Hematopoietic multipotent progenitor cell treated with erythropoietin and hydrocortisone succinate and interleukin-3 and kit ligand, for 4 days (in vitro differentiated cells): ENCODE measurements around the gene GALNTL6.

Experiments used
- DNase-seq: peaks from one replicate; pipeline ENCODE4 v3.0.0-alpha.2; 2015

The GALNTL6 gene

DNA sequence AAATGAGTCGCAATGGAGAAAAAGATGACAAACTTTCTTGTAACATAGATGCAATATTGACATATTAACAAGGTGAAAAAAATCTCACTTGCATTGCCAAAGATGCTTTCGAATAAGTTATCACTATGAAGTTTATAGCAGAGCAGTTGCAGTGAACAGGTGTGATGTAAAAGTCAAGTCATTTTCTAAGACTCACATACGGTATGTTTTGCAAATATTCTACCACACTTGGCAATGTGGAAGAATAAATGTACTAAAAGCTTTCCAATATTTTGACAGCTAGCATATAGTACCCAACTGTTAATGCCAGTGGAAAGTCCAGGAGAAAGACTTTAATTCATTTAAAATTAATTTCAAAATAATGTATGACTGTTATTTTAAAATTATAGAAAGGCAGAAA lies 76.5 kb downstream of the GALNTL6 start:
- no peak for DNase-seq

DNA sequence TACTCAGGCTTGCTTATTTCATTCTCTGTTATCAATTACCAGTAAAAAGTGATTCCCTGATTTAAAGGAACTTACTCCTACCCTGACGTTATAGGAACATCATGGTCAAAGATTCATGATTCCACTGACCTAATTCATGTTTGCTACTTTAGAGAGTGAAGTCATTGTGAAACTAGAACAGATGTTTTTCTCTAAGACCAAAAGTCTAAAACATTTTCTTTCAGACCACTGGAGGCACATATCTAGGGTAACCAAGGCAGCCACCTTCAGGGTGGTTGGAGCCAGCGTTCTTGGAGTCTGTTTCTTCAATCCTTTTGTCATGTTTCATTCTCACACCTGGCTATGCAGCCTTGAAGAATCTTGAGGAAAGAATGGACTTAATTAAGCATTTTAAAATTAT lies 77.8 kb downstream of the GALNTL6 start:
- DNase-seq = no peak

DNA sequence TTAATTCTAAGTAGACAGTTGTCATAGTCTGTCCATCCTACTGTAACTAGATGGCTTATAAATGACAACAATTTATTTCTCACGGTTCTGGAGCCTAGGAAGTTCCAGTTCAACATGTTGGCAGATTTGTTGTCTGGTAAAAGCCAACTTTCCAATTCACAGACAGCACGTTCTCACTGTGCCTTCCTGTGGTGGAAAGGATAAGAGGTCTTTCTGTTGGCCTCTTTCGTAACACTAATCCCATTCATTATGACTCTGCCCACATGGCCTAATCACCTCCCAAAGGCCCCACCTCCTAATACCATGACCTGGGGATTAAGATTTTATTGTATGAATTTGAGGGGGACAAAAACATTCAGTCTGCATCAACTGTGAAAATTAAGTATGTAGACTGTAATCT lies 83.2 kb downstream of the GALNTL6 start:
- no peak for DNase-seq

DNA sequence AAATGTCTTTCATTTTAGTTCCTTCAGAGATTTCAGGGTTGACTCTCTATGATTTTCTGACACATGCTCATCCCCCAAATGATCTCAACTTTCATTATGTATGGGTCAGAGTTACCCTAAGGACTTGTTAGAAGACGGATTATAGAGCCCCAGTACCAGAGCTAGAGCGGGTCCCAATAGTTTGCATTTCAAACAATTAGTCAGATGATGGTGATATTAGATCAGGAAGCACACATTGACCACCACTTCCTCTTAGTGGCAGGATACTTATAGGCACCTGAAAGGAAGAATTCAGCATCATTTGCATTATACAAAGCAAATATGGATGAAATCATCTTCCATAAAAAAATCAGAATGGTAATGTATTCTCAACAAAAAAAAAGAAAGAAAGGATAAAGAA lies 106.1 kb downstream of the GALNTL6 start:
- peak; percentile 5 for DNase-seq

DNA sequence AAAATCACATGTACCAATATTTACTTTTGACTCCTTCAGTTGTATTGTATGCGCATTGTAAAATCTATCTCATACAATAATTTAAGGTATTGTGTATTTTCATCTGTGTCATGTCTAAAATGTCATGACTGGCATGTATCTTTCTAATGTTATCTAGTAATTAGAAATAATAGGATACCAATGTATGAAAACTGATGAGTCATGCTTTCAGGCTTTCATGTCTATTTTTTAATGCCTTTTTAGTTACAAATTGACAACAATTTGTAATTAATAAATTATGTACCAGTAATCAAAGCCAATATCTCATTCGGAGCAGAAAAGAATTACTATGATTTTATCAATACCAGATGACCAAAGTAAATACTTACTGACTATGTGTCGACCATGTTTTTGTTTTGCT lies 107.7 kb downstream of the GALNTL6 start:
- DNase-seq = no peak

DNA sequence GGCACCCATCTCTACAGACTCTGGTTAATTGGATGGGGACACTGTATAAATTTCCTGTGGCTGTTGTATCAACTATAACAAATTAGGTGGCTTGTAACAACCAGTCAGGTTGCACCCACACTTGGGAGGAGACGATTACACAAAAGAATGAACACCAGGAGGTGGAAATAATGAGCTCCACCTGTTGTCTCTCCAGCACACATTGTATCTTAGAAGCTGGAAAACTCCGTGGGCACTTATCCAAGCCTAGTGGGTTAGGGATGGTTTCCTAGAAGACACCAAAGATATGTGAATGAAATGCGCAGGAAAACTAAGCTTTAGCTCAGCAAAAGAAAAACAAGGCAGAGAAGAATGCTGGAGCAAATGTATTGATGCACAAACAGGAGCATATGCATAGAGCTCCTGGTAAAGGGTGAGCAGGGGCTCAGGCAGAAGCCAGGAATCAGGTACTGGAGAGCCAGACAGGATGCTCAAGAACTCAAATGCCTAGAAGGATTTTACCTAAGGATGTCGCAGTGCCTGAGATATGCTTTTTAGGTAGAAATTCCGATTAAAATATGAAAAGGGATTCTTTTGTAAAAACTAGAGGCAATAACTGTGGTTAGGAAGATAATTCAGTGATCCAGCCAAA lies 111.7 kb downstream of the GALNTL6 start:
- DNase-seq = no peak

DNA sequence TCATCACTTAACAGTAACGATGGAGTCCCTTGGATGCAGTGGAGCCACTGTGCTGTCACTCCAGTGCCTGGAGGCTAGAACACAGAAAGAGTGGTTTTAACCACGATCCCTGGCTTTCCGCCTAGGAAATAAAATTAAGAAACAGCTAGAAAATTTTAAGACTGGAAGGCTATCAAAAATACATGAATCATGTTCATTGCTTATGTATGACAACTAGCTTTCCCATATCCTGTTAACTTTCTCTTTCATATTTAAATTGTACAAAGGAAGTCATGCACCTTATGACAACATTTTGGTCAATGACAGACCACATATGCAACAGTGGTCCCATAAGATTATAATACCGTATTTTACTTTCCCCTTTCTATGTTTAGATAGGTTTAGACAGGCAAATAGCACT lies 115.1 kb downstream of the GALNTL6 start:
- DNase-seq = no peak

DNA sequence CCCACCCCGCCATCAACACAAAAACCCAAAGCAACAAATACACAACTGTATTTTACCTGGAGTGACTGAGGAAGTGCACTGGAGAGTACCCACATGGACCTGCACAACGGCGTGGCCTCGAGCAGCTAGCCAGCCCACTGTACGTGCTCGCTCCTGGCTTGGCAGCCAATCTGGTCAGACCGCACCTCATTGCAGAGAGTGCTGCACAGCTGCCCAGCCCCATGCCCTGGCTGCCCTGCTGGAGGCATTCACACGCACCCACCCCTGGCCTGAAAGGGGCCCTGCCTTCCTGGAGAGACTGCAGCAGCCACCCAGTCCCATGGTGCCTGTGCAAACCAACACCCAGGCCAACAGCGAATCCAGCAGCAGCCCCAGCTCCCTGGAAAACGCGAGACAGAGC lies 116.3 kb downstream of the GALNTL6 start:
- DNase-seq = no peak

DNA sequence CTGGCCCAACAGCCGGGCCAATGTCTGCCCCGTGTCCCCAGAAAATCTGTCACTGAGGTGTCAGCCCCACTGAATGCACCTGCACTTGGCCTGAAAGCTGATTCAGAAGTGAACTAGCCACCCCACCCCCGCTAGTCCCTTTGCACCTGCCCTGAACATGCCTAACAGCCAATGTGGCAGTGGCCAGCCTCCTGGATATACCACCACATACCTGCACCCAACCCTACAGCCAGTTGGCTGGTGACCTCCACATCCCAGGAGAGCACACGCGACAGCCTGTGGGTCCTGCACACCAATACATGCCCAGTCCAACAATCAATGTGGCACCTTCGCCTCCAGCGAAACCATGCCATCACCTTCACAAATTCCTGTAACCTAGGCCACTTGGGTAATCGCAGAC lies 116.7 kb downstream of the GALNTL6 start:
- DNase-seq = no peak

DNA sequence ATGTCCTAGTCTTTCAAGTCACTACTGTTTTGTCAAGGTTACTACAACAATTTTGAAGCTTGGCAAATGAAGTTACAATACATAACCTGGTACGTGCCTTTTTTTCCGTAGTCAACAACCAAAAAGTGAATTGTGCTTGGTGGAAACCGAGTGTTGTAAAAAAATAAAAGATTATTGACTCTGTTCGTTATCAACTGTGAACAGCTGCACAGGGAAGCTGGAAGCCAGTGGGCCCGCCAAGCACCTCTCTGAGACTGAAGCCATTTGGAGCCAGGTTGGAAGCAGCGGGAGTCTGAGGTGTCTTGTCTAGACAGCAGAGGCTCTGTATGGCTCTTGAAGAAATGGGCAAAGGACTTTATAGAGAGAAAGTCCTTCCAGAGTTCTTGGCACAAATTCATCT lies 119.0 kb downstream of the GALNTL6 start:
- no peak for DNase-seq

DNA sequence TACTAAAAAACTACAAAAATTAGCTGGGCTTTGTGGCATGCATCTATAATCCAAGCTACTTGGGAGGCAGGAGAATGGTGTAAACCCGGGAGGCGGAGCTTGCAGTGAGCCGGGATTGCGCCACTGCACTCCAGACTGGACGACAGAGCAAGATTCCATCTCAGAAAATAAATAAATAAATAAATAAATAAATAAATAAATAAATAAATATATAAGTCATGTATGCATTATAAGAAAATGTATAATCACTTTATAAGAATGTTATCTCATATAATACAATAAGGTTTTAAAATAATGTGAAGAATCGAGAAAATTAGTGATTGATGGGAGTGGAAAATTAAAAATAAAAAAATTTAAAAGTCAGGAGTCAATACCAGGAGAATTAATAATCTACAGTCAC lies 127.5 kb downstream of the GALNTL6 start:
- no peak for DNase-seq

DNA sequence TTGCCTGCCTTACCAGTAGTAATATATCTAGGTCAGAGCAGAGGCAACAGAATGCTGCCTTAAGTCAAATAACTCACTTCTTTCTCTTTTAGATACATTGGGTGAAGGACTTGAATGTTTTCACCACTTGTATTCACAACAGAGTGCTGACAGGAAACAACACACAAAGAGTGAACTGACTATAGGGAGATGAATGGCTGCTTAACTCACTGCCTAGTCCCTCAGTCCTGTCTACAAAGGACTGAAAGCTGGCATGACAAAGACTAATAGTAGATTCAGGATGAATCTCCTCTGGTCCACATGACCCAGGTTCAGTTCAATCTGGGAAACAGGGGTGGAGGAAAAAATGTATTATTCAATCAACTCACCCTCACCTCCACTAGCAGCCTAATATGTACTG lies 134.2 kb downstream of the GALNTL6 start:
- DNase-seq = no peak

DNA sequence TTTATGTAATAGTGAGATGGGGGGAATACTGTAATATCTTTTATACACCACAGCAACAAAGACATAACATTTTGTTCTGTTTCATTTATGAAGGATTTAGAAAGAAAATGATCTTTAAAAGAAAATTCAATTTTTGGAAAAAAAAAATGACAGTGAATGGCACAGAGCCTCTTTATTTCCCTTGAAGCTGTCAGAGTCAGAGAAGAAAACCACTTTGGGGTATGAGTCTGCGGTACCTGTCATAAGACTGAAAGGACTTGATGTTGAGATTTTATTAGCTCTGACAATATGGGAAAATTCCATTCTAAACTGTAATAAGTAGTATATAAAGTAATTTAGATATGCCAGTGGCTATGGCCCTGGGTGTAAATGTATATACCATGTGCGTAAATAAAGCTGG lies 134.8 kb downstream of the GALNTL6 start:
- DNase-seq = no peak

DNA sequence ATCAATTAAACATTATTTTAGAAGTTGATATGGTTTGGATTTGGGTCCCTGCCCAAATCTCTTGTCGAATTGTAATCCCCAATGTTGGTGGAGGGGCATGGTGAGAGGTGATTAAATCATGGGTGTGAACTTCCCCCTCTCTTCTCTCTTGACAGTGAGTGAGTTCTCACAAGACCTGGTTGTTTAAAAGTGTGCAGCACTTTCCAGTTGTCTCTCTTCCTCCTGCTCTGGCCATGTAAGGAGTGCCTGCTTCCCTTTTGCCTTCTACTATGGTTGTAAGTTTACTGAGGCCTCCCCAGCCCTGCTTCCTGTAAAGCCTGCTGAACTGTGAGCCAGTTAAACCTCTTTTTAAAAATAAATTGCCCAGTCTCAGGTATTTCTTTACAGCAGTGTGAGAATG lies 141.4 kb downstream of the GALNTL6 start:
- DNase-seq = peak; percentile 35

DNA sequence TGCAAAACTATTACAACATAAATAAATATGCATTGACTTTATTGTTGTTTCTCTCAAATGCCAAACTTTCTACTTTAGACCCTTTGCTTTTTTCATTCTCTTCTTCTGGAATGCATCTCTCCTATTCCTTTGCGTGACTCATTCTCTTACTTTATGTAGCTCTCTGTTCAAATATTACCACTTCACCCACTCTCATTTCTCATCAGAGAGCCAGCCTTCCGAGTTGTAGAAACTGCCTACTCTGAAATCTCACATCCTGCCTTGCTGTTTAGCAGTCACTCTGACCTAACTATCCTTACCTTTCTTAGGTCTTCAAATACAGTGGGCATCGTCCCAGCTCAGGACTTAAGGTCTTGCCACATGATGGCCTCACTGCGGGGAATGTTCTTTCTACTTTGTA lies 143.5 kb downstream of the GALNTL6 start:
- no peak for DNase-seq

DNA sequence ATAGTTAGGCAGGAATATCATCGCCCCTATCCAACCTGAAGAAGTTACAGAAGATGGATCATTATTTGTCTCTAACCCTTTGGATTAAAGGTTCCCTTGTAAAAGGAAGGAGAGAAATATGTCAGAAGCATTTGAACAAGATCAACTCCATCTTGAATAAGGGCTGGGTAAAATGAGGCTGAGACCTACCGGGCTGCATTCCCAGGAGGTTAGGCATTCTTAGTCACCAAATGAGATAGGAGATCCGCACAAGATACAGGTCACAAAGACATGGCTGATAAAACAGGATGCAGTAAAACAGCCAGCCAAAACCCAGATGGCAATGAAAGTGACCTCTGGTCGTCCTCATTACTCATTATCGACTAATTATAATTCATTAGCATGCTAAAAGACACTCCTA lies 148.9 kb downstream of the GALNTL6 start:
- no peak for DNase-seq

DNA sequence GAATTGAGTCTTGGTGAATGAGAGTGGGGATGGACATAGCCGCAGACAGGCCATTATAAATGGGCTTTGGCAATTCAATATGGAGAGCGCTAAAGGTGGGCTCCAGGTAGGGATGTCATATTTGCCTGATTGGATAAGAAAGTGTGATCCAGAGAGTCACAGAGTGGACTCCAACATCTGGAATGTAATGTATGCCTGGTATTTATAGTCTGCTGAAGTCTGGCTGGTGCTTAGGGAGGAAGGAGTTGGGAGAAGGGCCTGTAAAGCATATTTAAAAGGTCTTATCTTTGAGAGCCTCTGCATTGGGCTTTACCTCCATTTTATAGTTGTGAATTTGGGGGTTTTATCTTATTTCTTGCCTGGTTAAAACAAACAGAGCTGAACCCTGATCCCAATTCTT lies 153.2 kb downstream of the GALNTL6 start:
- DNase-seq = no peak

DNA sequence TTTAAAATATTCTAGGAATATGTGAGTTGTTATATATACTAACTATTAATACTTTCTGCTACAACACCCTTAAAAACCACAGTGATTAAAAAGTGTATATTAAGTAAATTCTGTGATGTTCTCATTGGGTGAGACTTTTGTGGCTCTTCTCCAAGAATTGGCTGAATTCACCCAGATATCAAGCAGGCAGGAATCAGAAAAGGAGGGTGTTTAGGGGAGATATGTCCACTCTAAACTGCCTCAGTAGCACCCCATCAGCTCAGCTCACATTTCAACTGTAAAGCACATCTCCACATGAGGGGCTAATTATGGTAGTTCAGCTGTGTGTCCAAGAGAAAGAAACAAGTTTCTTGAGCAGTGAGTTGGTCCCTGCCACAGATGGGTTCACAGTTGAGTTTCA lies 165.0 kb downstream of the GALNTL6 start:
- DNase-seq = peak; percentile 51

DNA sequence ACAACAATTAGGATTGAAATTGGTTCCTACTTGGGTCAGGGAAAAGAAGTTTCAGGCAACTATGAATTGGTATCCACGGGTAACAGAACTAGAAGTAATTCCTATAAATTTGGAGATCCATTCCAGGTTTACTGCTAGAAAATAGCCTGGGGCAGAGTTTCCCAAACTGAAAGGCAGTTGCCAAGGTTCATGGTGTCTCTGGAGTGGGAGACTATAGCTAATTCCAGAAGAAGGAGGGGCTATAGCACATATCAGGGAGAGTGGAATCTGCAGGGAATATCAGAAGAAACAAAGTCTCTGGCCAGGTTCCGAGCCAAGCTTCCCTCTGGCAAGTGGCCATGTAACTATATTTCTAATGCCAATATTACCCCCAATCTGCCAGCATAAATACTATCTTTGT lies 166.3 kb downstream of the GALNTL6 start:
- DNase-seq = no peak

DNA sequence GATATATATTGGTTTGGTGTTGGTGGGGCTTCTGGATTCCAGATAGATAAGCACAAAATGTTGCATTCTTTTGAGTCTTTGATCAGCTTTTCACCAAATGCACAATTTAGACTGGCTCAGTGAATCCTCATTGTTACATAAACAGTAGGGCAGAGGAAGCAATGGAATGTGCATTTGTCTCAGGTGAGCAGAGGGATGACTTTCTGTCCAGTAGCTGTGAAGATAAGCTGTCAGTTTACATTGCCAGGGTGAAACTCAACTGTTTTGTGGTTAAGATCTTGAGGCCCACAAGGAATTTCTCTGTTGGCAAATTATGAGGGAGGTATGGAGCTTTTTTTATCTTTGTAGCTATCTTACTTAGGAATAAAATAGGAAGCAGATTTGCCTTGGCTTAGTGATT lies 168.0 kb downstream of the GALNTL6 start:
- DNase-seq = no peak

DNA sequence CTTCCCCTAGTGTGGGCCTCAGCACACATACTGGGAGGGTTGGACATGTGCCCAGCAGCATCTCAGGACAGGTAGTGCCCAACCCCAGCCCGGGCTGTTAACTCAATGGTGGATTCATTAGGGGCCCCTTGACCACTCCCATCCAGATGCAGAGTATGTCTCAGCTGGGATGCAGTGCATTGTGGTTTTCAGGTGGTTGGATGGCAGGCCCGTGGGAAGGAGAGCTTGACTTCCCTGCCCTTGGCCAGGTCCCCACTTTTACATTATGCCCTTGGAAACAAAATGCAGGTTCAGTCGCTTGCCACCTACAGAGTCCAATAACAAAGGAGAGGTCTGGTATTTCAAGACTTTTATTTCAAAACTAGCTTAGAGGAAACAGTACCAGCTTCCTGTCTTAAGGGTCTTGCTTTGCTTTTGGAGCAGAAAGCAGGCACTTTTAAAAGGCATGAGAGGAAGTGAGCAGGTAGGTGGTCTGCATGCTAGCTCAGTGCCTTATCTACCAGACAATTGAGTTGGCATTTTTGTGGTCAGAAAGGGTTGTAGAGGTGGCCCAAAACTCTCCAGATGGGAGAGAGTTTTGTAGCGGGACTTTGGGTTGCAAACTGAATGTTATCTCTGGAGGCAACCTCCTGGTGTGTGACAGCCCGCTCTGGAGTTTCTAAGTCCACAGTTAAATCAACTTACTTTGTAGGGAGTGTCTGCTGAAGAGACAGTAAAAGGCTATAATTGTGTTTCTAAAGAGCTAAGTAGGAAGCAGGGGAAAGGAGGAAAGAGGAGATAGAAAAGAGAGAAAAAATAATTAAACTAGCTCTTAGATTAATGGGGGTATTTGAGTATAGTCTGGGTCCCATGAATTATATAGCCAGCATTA lies 171.0 kb downstream of the GALNTL6 start:
- peak; percentile 4 for DNase-seq

DNA sequence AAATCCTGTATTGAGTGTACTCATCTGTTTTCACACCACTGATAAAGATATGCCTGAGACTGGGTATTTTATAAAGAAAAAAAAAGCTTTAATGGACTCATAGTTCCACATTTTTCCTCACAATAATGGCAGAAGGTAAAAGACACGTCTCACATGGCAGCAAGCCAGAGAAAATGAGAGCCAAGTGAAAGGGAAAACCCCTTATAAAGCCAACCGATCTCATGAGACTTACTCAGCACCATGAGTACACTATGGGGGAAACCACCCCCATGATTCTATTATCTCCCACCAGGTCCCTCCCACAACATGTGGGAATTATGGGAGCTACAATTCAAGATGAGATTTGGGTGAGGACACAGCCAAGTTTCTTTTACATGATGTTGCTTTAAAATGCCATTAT lies 171.9 kb downstream of the GALNTL6 start:
- no peak for DNase-seq

DNA sequence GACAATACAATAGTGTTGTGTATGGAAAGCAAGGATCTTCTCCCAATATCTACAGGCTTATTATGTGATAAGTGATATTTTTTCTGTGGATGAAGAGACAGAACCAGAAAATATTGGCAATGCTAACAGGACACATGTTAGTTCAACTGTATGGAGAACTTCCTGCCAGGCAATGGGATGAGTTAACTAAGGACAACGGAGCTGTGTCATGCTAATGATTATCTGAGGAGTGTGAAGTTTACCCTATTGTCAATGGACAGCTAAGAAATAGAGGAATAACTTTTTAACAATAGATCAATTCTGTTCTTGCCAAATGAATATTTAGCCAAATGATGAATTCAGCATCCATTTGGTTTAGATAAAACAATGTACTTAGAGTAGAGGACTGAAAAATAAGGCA lies 180.0 kb downstream of the GALNTL6 start:
- no peak for DNase-seq

DNA sequence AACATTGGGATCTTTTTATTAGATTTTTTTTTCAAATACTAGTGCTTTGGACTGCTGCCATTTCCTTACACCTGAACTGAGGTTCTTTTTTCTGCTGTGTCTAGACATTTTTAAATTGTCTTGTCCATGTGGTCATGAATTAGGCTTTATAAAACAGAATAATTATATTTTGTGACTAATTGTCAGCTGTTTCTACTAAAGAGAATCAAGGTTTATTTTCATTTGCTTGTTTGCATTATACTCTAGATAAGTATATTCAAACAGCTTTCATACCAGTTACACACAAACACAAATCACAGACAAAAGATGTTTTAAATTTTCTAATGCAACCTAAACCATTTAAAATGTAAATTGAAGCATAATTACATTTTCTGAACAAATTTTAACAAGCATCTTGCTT lies 194.7 kb downstream of the GALNTL6 start:
- no peak for DNase-seq
